ENCODE results near the gene KIF13A. TPM values are rescaled to one million over a fixed set of nuclear protein-coding genes. Genes with fewer than 3 reads are reported as not detected.

The KIF13A gene
- total and polyA plus RNA-seq, 2 donors from 2014 or later: 12.6 to 35.9 TPM

GRCh38 chr6:17988422-17988944 lies 1.0 kb upstream of the KIF13A start:
- no peak for TF ChIP-seq CTCF (IDR thresholded peaks at IDR 0.05; ENCODE audit: borderline replicate concordance, extremely low read depth, insufficient read depth)
- Histone ChIP-seq H3K27me3 (ENCODE audit: control insufficient read depth, insufficient read depth, low read length) (no peaks in the 10 kb centered on the region), H3K36me3 (ENCODE audit: control insufficient read depth in 2 of 3, insufficient read depth in 3 of 3, low read length in 3 of 3) (no peaks in the 10 kb centered on the region), H3K9me3 (ENCODE audit: control insufficient read depth in 2 of 3, insufficient read depth in 1 of 3, low read length in 3 of 3) (no peaks in the 10 kb centered on the region), H3K4me1 (ENCODE audit: control insufficient read depth in 2 of 3, insufficient read depth in 2 of 3, low read depth in 1 of 3, low read length in 3 of 3) (peaks cover 0 to 13% (median 0%) of the 10 kb centered on the region in 3 donors), H3K4me3 (ENCODE audit: low read length in 3 of 3) (peak overlapping the region; percentile 78 to 92 (median 86)), H3K27ac (ENCODE audit: low read depth in 2 of 2, low read length in 2 of 2) (peak overlapping the region; percentile 92), H3K9ac (ENCODE audit: low read length in 3 of 3) (peak overlapping the region; percentile 53 to 71 (median 61))
- intact Hi-C loops (cut with DNase I): no loop called here
- FAIRE-seq (no peak), DNase-seq (peak in 3 of 5 donors; percentile 14 to 59 (median 44))

- TF ChIP-seq CTCF (IDR thresholded peaks at IDR 0.05; ENCODE audit: borderline replicate concordance, extremely low read depth, insufficient read depth): no peak
- DNase-seq: peak; percentile 78 to 86 (median 84)
- Histone ChIP-seq H3K36me3 (ENCODE audit: control insufficient read depth in 2 of 3, insufficient read depth in 3 of 3, low read length in 3 of 3) (no peaks in the 10 kb centered on the region), H3K27me3 (ENCODE audit: control insufficient read depth, insufficient read depth, low read length) (no peaks in the 10 kb centered on the region), H3K9ac (ENCODE audit: low read length in 3 of 3) (peak overlapping the region; percentile 53 to 71 (median 65)), H3K4me3 (ENCODE audit: low read length in 3 of 3) (peak overlapping the region; percentile 78 to 92 (median 86)), H3K27ac (ENCODE audit: low read depth in 2 of 2, low read length in 2 of 2) (peak overlapping the region; percentile 92), H3K4me1 (ENCODE audit: control insufficient read depth in 2 of 3, insufficient read depth in 2 of 3, low read depth in 1 of 3, low read length in 3 of 3) (peaks cover 0 to 13% (median 0%) of the 10 kb centered on the region in 3 donors), H3K9me3 (ENCODE audit: control insufficient read depth in 2 of 3, insufficient read depth in 1 of 3, low read length in 3 of 3) (no peaks in the 10 kb centered on the region)
- no peak for FAIRE-seq
- intact Hi-C loops (cut with DNase I): no loop called here
Measured at GRCh38 chr6:17987697-17988421, 424 bp upstream of the KIF13A start.

DNA sequence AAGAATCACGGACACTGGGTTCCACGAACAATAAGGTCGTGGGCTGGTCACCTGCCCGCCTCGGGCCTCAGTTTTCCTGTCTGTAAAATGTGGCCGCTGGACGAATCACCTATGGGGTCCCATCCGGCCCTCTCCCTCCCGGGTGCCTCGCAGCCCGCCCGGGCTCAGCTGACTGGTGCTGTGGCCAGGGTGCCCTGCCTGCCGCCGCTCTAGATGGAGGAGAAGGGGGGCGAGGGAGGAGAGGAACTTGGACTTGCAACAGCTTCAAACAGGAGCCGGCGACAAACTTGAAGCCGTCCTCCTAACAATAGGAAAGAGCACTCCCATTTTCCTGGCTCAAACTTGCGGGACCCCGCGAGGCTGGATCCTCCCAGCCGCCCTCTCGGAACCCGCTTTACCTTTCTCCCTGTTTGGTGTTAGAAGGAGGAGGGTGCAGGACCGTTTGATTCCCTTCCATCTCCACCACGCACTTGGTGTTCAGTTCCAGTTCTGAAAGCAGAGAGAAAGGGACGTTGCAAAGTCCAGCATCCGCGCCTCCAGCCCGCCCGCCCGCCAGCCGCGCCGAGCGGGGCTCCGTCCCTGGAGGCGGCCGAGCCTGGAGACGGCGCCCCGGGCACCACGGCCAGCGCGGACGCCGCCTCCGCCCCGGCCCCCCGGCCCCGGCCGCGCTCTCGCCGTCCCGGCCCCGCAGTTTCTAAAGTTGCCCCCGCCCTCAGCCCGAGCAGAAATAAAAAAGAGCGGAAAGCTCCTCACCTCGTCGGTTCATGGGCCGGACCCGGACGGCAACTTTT lies 584 bp downstream of the KIF13A start:
- peak overlapping the region; percentile 52 to 93 (median 62) for H3K9ac ChIP-seq (ENCODE audit: low read length in 3 of 3)
- no peaks in the 10 kb centered on the region for H3K36me3 ChIP-seq (ENCODE audit: control insufficient read depth in 2 of 3, insufficient read depth in 3 of 3, low read length in 3 of 3)
- intact Hi-C loops (cut with DNase I): no loop called here
- peak overlapping the region; percentile 82 to 85 for H3K27ac ChIP-seq (ENCODE audit: low read depth in 2 of 2, low read length in 2 of 2)
- peak overlapping the region; percentile 81 to 86 (median 82) for H3K4me3 ChIP-seq (ENCODE audit: low read length in 3 of 3)
- H3K27me3 ChIP-seq (ENCODE audit: control insufficient read depth, insufficient read depth, low read length): no peaks in the 10 kb centered on the region
- no peak for FAIRE-seq
- DNase-seq: peak; percentile 78 to 88 (median 85)
- H3K9me3 ChIP-seq (ENCODE audit: control insufficient read depth in 2 of 3, insufficient read depth in 1 of 3, low read length in 3 of 3): no peaks in the 10 kb centered on the region
- TF ChIP-seq CTCF (IDR thresholded peaks at IDR 0.05; ENCODE audit: borderline replicate concordance, extremely low read depth, insufficient read depth): no peak
- peaks cover 0 to 13% (median 0%) of the 10 kb centered on the region in 3 donors for H3K4me1 ChIP-seq (ENCODE audit: control insufficient read depth in 2 of 3, insufficient read depth in 2 of 3, low read depth in 1 of 3, low read length in 3 of 3)

All from kidney (tissue), 14 donors.